GM21529 (cell line): ENCODE measurements around the gene TMX1.
"Not testable (repeated sequence)": the region's sequence is repeated elsewhere in the genome, so short reads cannot be mapped to it uniquely, and the experiment has no call there.

Experiments used
- ATAC-seq: cut with Tn5 transposase; IDR thresholded peaks from one replicate; pipeline ENCODE4 v1.9.1; 2021; ENCODE audit not compliant: unreplicated experiment

The TMX1 gene, protein sequence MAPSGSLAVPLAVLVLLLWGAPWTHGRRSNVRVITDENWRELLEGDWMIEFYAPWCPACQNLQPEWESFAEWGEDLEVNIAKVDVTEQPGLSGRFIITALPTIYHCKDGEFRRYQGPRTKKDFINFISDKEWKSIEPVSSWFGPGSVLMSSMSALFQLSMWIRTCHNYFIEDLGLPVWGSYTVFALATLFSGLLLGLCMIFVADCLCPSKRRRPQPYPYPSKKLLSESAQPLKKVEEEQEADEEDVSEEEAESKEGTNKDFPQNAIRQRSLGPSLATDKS

DNA sequence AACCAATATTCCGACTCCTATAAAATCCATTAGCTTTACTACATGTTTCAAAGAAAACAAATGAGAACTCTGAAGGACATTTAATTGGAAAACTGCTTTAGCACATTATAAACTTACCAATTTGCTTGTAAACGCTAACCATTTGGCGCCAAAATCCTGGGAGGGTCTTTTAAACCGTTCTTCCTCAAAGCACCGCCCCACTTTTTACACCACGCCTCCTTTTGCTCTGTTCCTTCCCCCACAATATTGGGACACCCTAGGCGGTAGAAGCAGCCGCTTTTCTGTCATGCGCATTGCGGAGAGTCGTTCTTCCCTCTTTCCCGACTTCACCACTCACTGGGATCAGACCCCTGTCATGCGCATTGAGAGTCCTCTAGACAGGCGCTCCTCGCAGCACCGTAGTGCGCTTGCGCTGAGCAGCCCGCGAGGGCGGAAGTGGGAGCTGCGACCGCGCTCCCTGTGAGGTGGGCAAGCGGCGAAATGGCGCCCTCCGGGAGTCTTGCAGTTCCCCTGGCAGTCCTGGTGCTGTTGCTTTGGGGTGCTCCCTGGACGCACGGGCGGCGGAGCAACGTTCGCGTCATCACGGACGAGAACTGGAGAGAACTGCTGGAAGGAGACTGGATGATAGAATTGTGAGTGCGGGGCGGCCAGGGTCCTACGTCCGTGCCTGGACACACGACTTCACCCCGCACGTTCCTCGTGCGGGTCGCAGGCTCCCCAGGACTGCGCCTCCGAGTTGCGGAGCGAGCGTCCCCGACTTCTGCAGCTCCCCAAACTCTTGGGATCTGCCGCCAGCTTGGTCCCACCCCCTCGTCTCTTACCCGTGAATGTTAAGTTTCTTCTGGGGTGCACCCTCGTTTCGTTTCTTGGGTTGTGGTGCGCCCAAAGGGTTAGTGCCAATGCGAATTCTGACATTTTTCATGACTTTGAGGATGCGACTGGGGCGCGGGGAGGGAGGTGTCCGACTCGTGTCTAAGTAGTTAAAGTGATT, at the start of gene TMX1:
TSS of gene TMX1 (plus strand) at position 435 of the 991 bp plus-strand sequence. CDS start at position 481, 46 bp downstream.
- ATAC-seq = peak; percentile 90

DNA sequence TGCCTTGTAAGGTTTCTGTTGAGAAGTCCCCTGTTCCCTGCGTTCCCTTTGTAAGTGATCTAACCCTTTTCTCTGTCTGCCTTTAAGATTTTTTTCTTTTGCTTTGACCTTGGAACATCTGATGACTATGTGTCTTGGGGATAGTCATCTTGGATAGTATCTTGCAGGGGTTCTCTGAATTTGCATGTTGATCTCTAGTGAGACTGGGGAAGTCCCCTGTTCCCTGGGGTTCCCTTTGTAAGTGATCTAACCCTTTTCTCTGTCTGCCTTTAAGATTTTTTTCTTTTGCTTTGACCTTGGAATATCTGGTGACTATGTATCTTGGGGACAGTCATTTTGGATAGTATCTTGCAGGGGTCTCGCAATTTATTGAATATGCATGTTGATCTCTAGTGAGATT, 38.2 kb upstream of the TMX1 start:
- peak; percentile 63 for ATAC-seq

DNA sequence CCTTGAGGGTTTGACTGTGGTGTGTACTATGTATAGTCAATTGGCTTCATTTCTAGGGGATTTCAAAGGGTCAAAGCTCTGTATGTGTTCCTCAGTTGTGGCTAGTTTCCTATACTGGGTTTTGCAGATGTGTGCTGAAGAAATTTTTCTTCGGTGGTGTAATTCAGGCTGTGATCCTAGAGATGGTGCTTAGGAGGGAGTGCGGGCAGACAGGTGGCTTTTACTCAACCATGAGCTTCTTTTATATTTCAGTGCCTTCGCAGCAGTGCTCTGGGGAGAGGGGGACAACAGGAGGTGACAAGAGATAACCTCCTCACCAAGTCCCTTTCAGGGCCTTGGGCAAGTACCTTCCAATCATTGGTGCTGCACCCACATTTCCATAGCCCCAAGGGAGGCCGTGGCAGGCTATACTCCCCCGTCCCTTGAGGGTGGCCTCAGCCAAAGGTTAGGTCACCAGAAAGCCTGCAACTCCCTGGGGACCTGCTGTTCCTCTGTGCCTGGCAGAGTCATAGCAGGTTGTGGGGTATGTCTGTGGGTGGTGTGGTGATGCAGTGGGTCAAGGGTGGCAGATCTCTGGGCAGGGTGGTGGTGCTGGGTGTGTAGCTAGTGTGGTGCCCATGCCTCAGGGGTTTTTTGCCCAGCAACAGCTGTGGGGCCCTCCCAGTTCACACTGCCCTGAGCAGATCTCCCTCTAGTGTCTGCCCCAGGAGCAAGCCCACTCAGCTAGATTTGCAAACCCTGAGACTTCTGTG, 37.0 kb upstream of the TMX1 start:
- ATAC-seq = peak; percentile 66

DNA sequence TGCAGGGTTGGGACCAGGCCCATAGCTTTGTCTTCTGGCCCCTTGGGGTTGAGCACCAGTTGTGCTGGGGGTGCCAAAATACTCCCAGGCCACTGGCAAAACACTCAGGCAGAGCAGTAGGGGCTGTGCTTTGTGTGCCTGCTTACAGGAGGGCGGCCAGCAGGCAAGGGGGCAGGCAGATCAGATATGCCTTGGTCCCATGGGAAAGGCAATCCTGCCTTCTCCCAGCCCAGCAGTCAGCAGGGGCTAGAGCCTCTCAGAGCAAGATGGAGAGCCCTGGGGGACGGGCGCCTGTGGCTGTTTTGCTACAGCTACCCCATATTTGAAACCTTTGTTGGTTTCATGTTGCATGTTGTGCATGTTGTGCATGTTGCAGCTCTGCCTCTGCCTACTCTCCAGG, 36.2 kb upstream of the TMX1 start:
- no peak for ATAC-seq

DNA sequence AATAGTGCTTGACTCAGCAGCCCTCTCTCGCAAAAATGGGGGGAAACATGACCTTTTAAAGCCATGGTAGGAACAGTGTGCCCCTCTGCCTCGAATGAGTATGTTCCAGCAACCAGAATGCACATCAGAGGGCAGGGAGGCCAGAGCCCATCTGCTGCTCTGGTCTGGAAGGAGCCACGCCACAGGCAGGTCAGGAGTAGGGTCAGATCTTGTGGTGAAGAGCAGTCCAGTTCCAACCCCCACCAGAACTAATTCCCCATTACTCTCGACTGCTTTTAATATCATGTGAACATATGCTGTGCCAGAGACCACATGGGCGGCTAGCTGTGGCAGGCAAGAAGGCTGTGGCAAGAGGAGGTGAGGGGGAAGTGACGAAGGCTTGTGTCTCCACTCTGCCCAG, 34.6 kb upstream of the TMX1 start:
- ATAC-seq = no peak

DNA sequence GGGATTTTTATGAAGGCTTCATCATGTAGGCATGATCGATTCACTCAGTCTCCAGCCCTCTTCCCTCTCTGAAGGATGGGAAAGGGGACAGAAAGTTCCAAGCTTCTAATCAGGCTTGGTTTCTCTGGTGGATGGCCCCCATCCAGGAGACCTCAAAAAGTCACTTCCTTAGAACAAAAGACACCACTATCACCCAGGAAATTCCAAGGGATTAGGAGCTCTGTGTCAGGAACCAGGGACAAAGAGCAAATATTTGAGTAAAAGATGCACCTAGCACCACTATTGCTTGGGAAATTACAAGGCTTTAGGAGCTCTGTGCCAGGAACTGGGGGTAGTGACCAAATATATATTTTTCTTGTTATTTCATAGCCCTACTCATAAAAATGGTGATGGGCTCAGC, 33.6 kb upstream of the TMX1 start:
- no peak for ATAC-seq

DNA sequence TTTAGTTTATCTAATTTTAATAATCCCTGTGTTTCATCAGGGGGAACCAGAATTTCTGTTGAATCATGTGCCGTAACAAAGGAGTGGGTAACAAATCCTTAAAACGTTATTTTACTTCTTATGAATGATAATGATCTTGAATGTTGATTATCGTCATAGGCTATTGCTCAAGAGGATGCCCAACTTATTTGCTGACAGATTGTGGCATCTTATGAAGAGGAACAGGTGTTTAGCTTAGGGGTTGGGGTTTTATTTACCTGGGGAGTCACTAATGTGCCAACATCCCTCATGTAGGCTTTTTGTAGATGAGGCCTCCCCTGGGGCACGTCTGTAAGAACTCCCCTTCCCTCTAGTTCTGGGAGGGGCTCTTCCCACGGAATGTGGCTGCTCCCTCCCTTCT, 32.4 kb upstream of the TMX1 start:
- ATAC-seq = no peak

DNA sequence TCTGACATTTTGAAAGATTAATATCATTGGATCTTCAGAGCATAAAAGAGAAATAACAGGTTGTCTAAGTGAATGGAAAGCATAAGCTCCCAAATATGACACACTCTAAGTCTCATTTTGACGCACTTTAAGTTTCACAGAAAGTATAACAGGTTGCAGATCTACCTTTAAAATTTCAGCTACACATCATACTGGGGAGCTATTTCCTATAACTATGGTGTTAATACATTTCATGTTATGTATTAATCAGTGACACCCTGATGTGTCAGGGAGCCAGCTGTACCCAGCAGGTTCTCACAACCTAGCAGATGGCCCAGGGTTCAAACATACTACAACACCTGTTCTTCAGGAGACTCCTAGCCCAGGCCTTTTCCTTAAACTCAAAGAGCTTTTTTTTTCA, 31.1 kb upstream of the TMX1 start:
- ATAC-seq = no peak

DNA sequence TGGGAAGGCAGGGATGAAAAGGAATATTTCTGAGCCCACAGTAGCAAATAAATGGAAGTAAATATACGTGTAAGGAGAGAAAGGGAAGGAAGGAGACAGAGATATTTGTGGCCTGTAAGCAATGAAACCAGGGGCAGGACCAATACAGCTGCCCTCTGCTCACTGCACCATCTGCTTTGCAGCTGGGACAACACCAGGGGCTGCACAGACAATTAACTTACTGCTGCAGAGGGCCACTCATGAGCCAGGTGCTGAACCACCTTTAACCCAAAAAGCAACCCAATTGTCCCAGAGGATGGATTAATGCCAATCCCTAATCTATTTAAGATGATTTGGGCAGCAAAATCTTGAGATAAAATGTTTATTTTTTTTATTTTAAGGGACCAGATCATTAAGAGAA, 30.6 kb upstream of the TMX1 start:
- ATAC-seq = no peak

DNA sequence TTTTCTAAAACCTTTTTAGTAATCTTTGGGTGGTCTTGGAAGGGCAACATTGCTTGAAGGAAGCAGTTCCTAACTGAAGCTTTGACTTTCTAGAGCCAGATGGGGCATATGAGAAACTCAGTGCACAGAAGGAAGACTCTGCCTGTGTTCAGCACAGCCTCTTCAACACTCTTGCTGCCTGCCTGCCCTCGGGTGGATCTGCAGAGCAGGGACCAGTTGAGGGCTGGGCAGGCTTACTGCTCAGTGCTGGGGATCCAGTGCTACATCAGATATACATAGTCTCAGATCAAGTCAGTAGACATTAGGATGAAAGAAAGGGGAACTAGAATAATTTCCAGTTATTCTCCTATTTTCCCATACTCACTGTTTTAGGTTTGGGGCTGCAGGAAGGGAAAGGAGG, 29.5 kb upstream of the TMX1 start:
- ATAC-seq = no peak

DNA sequence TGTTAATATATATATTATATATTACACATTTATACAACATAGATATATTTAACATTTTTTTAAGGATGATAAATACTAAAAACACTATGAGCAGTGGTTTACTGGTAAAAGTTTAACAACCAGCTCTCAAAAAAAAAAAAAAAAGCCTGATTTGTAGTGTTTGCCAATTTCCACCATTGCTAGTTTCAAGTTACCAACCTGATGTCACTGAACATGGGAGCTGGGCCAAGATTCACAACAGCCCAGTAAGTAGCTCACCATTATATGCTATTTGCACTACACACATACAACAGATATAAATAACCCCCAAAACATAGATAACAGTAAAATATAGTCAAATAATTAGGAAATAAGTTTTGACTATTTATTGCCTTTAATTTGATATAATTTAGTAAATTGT, 28.9 kb upstream of the TMX1 start:
- ATAC-seq = no peak

DNA sequence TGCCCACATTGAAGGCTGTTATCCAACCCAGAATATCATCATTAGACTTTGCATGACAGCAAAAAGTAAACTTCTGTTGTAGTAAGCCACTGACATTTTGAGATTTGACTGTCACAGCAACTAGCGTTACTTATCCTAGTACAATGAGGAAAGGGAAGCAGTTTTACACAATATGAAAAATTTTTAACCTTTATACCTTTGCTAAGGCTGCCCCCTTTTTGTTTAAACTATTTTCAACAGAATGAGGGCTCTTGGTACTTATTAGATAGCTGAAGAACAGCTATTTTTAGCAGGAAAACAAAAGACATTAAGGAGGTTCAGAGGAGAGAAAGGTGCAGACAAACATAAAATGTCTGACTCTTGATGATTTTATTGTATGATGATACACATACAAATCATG, 23.4 kb upstream of the TMX1 start:
- no peak for ATAC-seq

DNA sequence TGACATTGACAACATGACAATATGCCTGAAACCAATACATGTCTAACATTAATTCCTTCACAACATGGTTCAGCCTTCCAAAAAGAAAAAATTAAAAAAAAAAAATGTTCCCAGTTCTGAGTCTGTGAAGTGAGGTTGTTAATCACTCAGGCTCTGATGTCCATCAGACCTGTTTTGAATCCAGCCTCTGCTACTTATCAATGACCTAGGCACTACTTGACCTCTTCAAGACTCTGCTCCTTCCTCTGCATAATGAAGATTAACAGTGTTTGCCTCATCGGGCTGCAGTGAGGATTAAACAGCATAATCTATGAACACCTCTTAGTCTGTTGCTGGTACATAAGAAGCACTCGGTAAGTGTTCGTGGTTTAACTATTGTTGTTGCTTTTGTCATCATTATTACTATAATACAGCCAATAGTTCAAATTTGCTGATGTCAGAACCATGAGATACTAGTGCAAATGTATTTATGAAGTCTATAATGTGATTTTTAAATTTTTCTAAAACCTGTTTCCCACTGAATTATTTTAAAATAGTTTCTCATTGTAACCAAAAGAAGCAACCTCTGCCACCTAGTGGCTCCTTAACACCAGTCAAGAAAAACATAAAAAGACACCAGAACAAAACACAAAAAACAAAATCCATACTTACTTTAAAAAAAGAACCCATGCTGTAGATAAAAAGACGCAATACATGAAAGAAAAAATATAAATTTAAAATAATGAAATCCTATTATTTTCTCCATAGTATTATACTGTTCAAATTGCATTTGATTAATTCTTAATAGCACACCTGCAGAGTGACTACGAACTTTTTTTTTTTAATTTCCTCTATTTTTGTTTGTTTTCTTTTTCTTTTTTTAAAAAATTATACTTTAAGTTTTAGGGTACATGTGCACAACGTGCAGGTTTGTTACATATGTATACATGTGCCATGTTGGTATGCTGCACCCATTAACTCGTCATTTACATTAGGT, 20.3 kb upstream of the TMX1 start:
- no peak for ATAC-seq

DNA sequence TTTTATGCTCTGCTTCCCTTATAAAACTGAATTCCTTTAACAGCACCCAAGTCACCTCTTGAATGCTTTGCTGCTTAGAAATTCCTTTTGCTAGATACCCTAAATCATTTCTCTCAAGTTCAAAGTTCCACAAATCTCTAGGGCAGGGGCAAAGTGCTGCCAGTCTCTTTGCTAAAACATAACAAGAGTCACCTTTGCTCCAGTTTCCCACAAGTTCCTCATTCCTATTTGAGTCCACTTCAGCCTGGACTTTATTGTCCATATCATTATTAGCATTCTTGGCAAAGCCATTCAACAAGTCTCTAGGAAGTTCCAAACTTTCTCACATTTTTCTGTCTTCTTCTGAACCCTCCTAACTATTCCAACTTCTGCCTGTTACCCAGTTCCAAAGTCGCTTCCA, 16.6 kb upstream of the TMX1 start:
- ATAC-seq = not testable (repeated sequence)

DNA sequence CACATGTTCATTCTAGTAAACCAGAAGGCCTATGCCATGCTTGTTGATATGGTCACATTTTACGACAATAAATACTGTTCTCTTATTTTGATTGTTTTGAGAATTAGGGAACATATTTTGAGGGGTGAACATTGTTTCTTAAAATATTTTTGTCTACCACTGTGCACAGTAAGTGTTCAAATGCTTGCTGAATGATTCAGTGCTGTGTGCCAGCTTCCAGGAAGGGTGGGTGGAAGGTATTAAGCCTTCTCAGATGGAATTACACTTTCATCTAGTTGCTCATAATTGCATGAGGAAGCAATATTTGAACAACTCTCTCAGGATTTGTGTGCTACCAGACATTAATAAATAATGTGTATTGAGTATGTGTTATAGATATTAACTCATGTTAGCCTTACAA, 15.5 kb upstream of the TMX1 start:
- no peak for ATAC-seq

DNA sequence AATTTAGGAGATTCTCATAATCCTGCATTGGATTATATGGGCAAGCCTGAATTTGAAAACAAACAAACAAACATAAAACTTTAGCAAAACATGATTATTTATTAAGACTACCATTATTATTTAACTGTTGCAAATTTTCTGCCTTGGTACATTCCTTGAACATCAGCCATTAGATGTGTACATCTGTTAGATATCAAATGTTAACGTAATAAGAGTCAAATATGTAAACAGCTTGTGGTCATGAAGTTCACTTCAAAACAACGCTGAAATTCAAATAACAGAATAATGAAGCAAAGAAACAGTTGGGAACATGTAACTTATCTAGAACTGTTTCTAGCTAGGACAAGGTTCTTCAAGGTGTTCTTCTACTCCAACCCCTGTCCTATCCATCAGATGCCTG, 14.3 kb upstream of the TMX1 start:
- no peak for ATAC-seq

DNA sequence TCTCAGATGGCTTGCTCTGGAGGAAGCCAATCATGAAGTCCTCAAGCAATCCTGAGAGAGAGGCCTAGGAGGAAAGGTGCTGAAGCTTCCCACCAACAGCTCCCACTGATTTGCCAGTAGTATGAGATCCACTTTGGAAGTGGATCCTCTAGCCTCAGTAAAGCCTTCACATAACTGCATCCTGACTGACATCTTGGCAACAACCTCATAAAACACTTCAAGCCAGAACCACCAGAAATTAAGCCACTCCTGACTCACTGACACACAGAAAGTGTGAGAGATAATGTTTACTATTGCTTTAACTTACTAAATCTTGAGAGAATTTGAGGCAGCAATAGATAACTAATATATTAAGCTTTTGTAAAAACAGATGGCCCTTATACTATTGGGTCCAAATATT, 11.7 kb upstream of the TMX1 start:
- no peak for ATAC-seq

DNA sequence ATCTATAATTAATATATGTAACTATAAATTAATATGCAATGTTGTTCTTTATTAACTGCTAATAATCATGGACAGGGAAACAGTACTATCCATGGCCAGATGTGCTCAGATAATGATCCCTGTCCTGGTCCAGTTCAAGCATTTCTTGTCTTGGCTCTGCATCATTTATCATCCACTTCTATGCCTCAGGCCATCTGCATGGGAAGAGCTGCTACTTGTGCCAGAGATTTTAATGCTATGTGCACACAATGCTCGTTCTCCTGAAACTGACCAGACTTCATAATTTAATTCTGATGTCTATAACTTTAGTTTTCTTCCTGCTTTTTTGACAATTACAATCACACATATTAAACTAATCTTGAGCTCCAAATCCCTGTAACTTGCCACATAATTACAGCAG, 11.2 kb upstream of the TMX1 start:
- no peak for ATAC-seq

DNA sequence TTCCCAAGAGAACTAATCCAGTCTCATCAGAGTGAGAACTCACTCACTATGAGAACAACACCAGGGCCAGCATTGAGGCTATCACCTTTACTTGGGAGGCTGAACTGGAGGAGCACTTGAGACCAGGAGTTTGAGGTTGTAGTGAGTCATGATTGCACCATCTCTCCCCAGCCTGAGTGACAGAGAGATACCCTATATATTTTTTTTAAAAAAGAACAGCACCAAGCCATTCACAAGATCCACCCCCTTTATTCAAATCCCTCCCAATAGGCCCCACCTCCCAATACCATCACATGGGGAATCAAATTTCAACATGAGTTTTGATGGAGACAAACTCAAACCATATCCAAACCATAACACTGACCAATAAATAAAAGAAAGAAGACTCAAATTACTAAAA, 3.7 kb upstream of the TMX1 start:
- no peak for ATAC-seq

DNA sequence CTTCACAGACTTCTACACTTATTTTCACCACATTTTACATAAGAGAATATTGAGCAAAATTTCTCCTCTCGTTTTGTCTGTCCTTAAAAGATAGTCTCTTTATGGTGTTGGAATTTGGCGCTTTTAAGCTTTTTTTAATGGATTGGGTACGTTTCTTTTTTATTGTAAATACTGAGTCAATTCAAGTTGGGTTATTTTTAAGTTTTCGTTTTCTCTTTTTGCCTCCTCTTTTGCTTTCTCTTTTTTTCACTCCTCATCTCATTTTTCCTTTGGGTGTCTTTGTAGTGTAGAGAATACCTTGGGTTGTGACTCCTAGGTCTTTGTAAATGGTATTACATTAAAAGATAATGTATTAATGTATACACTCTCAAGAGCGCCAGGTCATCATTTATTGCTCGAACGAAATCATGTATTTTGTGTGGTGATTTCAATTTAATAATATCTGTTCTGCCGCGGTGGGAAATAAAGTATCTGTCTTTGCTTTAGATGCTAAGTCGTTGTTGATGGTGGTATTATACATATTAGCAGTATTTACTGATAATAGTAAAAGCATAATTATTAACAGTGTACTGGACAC, 845 bp downstream of the TMX1 start:
- no peak for ATAC-seq
